HG02943 (cell line): ENCODE results near the gene KCNB1.
"Not testable (repeated sequence)": the region's sequence is repeated elsewhere in the genome, so short reads cannot be mapped to it uniquely, and the experiment has no call there.

Experiments
- ATAC-seq: cut with Tn5 transposase; IDR thresholded peaks from one replicate; pipeline ENCODE4 v1.9.1; 2021; ENCODE audit warnings: mild to moderate bottlenecking, low read depth, moderate library complexity; ENCODE audit not compliant: unreplicated experiment

Gene KCNB1

DNA sequence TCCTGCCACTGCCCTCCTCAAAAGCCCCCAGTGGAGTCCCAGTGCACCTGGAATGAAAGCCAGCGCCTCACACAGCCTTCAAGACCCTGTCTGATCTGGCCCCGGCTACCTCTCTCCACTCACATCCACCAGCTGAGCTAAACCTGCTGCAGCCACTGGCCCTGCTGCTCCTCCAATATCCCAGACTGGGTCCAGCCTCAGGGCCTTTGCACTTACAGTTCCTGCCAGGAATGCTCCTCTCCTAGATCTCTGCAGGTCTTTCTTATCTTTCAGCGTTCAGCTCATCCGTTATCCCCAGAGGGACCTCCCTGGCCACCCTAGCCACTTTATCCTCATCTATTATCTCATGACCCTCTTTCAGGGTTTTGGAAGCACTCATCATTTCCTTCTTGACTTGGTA lies 68.8 kb downstream of the KCNB1 start:
- ATAC-seq = no peak

GRCh38 chr20:49412953-49413352 lies 69.5 kb downstream of the KCNB1 start:
- no peak for ATAC-seq

DNA sequence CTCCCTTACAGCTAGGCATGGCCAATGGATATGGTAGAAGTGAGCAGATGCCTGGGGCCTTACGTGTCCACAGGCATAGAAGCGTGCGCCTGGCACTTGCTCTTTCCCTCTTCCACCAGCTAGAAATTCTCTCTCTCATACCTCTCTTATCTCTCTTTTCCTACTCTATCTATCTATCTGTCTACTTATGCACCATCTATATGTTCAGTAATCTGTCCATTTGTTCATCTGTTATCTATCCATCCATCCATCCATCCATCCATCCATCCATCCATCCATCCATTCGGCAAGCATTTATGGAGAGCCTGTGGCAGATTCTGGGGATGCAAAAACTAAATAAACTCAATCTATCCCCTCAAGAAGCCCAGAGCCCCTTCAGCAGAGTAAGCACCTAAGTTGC lies 70.2 kb downstream of the KCNB1 start:
- ATAC-seq = no peak

- no peak for ATAC-seq
These were observed 71.1 kb downstream of the KCNB1 start for GRCh38 chr20:49411221-49411925.

- not testable (repeated sequence) for ATAC-seq
These were observed 72.4 kb downstream of the KCNB1 start for GRCh38 chr20:49409975-49410621.

GRCh38 chr20:49409302-49409974 lies 73.0 kb downstream of the KCNB1 start:
- ATAC-seq = no peak

DNA sequence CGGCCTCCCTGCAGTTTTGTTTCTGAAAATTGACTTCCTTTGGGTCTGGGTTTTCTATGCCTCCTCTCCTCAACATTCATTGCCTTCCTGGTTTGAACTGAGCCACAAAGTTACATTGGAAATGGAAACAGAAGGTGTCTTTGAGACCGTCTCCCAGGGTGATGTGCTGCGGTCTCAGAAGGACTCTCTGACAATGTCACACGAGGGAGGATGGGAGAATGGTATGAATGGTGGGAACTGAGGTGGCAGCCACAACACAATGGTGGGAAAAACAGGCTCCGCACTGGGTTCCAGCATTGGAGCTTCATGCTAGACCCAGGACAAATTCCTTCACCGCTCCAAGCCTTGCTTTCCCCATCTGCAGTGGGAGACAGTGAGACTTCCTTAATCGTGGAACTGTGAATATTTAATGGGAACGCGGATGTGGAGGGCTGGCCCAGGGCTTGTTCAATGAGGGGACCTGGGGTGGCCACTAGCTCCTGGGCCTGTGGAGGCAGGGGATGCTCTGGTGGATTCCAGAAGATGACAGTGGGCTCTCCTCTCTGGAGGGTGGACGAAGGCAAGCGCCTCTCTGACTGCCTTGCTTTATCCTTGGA lies 73.9 kb downstream of the KCNB1 start:
- ATAC-seq = no peak

GRCh38 chr20:49406666-49407065 lies 75.8 kb downstream of the KCNB1 start:
- no peak for ATAC-seq

DNA sequence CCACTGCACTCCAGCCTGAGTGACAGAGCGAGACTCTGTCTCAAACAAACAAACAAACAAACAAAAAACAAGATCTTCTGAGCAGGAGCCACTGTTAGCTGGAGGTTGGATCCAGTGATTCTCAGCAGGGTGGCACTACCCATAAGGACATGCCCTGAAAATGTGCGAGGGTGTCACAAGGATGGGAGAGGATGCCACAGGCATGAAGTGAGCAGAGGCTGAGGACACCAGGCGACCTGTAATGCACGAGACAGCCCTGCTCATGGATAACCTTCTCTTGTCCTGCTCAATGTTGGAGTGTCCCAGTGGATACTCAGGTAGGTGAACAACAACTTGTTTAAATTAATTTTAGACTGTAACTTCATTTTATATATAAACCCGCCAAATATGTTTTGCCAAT lies 76.8 kb downstream of the KCNB1 start:
- ATAC-seq = no peak

GRCh38 chr20:49405062-49405683 lies 77.3 kb downstream of the KCNB1 start:
- ATAC-seq = no peak

GRCh38 chr20:49404461-49404860 lies 78.0 kb downstream of the KCNB1 start:
- no peak for ATAC-seq

- no peak for ATAC-seq
These were observed 78.6 kb downstream of the KCNB1 start for GRCh38 chr20:49403911-49404310.

DNA sequence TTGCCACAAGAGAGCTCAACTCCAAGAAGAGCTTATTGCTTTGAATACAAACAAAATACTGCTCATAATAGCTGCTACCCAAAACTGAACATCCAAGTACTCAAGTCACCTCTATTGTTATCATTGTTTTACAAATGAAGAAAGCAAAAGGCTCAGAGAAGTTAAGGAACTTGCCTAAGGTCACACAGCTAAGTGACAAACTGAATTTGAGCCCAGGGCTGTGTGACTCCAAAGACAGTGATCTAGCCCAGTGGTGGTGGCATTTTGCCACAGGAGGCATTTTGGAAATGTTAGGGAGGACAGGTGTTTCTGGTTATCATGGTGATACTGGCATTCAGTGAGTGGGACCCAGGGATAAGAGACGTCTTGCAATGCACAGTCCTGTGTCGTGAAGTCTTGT lies 79.5 kb downstream of the KCNB1 start:
- ATAC-seq = no peak

GRCh38 chr20:49400904-49401303 lies 81.6 kb downstream of the KCNB1 start:
- ATAC-seq = no peak

DNA sequence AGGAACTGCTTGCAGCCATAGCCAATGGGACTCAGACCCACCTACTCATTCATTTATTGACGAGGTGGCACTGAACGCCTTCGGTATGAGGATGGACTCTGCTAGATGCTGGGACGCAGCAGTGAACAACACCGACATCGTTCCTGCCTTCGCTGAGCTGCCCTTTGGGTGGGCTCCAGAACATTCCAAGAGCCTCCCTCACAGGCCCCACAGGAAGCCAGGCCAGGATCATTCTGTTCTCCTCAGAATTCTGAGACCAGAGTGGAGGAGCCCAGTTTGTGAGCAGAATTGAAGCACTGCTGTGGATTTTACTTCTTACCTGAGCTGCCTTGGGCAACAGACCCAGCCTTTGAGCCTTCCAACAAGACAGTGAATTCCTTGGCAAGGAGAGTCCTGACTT lies 82.1 kb downstream of the KCNB1 start:
- ATAC-seq = no peak

DNA sequence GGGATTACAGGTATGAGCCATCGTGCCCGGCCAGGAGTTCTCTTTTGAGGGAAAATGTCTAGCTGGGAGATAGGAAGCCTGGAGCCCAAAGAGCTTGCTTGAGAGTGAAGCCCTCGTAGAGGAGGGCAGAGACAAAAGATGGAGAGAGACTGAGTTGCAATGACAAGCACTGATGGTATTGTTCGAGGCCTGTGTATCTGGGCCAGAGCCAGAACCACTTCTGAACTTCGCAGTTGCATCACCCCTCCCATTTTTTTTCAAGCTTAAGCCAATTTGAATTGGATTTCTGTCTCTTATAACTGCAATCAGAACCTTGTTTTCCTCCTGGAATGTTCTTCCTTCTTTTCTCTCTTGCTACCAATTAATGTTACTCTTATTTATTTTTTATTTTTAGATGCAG lies 83.1 kb downstream of the KCNB1 start:
- no peak for ATAC-seq

DNA sequence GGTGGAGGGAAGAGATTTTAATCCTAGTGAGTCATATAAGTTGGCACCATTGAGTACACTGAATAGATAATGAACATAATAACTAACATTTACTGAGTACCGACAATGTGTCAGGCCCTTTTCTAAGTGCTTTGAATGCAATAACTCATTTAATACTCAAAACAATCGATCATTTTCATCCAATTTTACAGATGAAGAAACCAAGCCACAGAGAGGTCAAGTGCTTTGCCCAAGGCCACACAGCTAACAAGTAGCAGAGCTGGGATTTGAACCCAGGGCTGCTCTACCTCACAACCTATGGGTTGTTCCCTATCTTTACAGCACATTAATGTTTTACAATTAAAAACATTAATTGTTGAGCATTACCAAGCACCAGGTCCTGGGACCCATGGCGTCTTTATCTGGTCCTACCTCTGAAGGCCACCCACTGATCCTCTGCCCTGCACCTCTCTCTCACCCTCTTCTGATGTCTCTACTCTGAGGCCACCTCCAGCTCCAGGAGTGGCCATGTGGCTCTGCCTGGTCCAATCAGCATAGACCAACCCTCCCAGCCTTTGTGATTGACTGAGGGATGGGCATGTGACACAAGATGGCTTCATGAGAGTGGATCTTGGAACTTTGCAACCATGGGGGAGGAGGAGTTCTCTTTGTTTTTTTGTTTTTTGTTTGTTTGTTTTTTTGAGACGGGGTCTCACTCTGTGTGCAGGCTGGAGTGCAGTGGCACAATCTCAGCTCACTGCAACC lies 83.9 kb downstream of the KCNB1 start:
- no peak for ATAC-seq

GRCh38 chr20:49397525-49397924 lies 84.9 kb downstream of the KCNB1 start:
- no peak for ATAC-seq

GRCh38 chr20:49396230-49396629 lies 86.2 kb downstream of the KCNB1 start:
- ATAC-seq = no peak

- no peak for ATAC-seq
These were observed 86.8 kb downstream of the KCNB1 start for GRCh38 chr20:49395659-49396058.
